Mucosa of rectum (tissue), 2 donors: ENCODE results near the gene SLC12A5.
"Not testable (repeated sequence)": the region's sequence is repeated elsewhere in the genome, so short reads cannot be mapped to it uniquely, and the experiment has no call there.

Experiments
- H3K27ac ChIP-seq, 2 donors: one replicate each; pipeline ENCODE4 v1.7.0; 2013; ENCODE audit warnings: inconsistent platforms in 2 of 2, low read depth in 2 of 2, low read length in 2 of 2
- H3K27me3 ChIP-seq, 2 donors: one replicate each; pipeline ENCODE4 v1.7.0; 2013; ENCODE audit warnings: low read length in 2 of 2; ENCODE audit not compliant: control insufficient read depth in 2 of 2, insufficient read depth in 2 of 2
- H3K36me3 ChIP-seq, 2 donors: one replicate each; pipeline ENCODE4 v1.7.0; 2013; ENCODE audit warnings: low read length in 2 of 2; ENCODE audit not compliant: control insufficient read depth in 2 of 2, insufficient read depth in 2 of 2
- H3K4me1 ChIP-seq, 2 donors: one replicate each; pipeline ENCODE4 v1.7.0; 2013; ENCODE audit warnings: low read length in 2 of 2, mild to moderate bottlenecking in 1 of 2; ENCODE audit not compliant: control insufficient read depth in 2 of 2, insufficient read depth in 2 of 2
- H3K4me3 ChIP-seq, 2 donors: one replicate each; pipeline ENCODE4 v1.7.0; 2013; ENCODE audit warnings: low read length in 2 of 2
- H3K9ac ChIP-seq, 2 donors: one replicate each; pipeline ENCODE4 v1.7.0; 2013; ENCODE audit warnings: low read length in 2 of 2, low read depth in 1 of 2, mild to moderate bottlenecking in 1 of 2
- H3K9me3 ChIP-seq, 2 donors: one replicate each; pipeline ENCODE4 v1.7.0; 2013; ENCODE audit warnings: low read length in 2 of 2; ENCODE audit not compliant: control insufficient read depth in 2 of 2
- donor health status: healthy.
- donor health status: Normal muscosa, but diverticular disease.

The SLC12A5 gene

GRCh38 chr20:46028772-46029371, at the start of gene SLC12A5:
SLC12A5 (plus strand) TSS chr20:46029215; CDS start chr20:46029345, 130 bp downstream.
- H3K36me3 ChIP-seq = no peaks in the 10 kb centered on the region
- H3K27me3 ChIP-seq = peaks cover 26 to 27% of the 10 kb centered on the region in 2 donors
- H3K4me1 ChIP-seq = no peaks in the 10 kb centered on the region
- no peak within 1 kb of the TSS for H3K27ac ChIP-seq
- H3K9me3 ChIP-seq = no peaks in the 10 kb centered on the region
- no peak within 1 kb of the TSS for H3K9ac ChIP-seq
- no peak within 1 kb of the TSS for H3K4me3 ChIP-seq

DNA sequence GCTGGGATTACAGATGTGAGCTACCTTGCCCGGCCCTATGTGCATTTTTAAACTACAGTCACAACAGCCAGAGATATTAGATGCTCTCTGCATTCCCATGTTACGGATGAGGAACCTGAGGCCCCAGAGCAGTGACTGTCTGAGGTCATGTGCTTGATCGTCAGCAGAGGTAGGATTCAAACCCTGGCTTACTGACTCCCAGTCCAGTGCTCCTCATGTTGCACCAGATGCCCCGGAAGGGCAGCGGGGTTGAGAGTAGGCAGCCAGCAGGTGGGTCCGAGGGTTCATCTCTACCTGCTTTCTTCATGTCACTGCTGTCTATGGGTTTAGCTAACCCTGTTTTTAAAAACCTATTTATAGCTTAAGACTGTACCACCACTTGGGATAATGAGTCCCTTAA, 47.8 kb upstream of the SLC12A5 start:
- Histone ChIP-seq H3K27ac (no peak overlapping the region), H3K9me3 (no peaks in the 10 kb centered on the region), H3K9ac (no peak overlapping the region), H3K27me3 (no peaks in the 10 kb centered on the region), H3K4me1 (no peaks in the 10 kb centered on the region), H3K4me3 (no peak overlapping the region), H3K36me3 (no peaks in the 10 kb centered on the region)

DNA sequence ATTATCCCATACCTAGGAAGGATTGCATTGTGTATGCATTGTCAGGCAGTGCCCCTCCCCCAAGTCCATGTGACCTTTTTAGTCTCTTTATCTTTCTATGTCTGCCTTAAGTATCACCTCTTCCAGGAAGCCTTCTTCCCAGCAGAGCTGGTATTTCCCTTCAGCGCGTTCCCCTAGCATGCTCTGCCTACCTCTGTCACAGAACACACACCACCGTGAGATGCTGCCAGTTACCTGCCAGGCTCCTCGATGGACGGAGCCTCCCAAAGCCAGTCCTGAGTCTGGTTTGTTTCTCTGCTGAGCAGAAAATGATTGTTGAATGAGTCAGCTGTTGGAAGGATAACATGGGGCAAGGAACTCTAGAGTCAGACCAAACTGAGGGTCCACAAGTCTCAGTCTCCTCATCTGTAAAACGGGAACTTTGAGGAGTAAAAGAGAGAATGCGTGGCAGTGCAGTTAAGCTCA, 45.7 kb upstream of the SLC12A5 start:
- Histone ChIP-seq H3K27me3 (no peaks in the 10 kb centered on the region), H3K27ac (no peak overlapping the region), H3K4me1 (no peaks in the 10 kb centered on the region), H3K36me3 (no peaks in the 10 kb centered on the region), H3K9me3 (no peaks in the 10 kb centered on the region), H3K4me3 (no peak overlapping the region), H3K9ac (no peak overlapping the region)

DNA sequence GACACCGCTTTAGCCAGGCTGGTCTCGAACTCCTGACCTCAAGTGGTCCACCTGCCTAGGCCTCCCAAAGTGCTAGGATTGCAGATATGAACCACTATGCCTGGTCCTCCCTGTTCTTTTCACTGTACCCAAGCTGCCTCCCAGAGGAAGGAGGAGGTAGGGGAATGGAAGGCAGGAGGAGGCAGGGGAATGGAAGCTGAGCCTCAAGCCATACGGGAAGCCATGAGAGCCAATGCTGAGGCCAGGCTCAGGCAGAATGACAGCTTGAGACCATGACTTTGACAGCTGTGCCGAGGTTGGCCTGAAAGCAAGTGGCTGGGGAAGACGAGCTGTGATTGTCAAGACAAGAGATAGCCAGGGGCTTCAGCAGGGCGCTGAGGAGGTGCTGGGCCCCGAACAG, 43.4 kb upstream of the SLC12A5 start:
- no peak overlapping the region for H3K27ac ChIP-seq
- no peaks in the 10 kb centered on the region for H3K4me1 ChIP-seq
- H3K27me3 ChIP-seq = no peaks in the 10 kb centered on the region
- H3K36me3 ChIP-seq = no peaks in the 10 kb centered on the region
- no peaks in the 10 kb centered on the region for H3K9me3 ChIP-seq
- no peak overlapping the region for H3K4me3 ChIP-seq
- no peak overlapping the region for H3K9ac ChIP-seq

- Histone ChIP-seq H3K9ac (no peak overlapping the region), H3K36me3 (no peaks in the 10 kb centered on the region), H3K9me3 (no peaks in the 10 kb centered on the region), H3K27me3 (no peaks in the 10 kb centered on the region), H3K4me3 (no peak overlapping the region), H3K4me1 (no peaks in the 10 kb centered on the region), H3K27ac (no peak overlapping the region)
Measured at GRCh38 chr20:45987108-45987780, 41.8 kb upstream of the SLC12A5 start.

DNA sequence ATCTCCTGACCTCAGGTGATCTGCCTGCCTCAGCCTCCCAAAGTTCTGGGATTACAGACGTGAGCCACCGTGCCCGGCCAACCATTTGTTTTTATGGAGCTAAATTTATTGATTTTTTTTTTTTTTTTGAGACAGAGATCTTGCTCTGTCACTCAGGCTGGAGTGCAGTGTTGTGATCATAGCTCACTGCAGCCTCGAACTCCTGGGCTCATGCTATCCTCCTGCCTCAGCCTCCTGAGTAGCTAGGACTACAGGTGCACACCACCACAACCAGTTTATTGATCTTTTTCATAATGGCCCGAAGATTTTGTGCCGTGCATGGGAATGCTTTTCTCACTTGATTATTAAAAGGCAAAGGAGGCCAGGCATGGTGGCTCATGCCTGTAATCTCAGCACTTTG, 40.2 kb upstream of the SLC12A5 start:
- not testable (repeated sequence) for H3K9me3 ChIP-seq, H3K4me3 ChIP-seq, H3K27ac ChIP-seq, H3K27me3 ChIP-seq, H3K9ac ChIP-seq, H3K36me3 ChIP-seq, H3K4me1 ChIP-seq

DNA sequence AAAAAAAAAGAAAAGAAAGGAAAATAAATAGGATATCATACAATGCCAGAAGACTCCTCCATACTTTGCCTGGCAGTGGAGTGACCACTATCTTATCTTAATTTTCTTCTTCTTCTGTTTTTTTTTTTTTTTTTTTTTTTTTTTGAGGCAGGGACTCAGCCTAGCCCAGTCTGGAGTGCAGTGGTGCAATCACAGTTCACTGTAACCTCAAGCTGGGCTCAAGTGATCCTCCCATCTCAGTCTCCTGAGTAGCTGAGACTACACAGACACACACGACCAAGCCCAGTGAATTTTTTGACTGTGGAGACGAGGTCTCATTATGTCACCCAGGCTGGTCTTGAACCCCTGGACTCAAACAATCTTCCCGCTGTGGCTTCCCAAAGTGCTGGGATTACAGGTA, 37.4 kb upstream of the SLC12A5 start:
- no peaks in the 10 kb centered on the region for H3K9me3 ChIP-seq

GRCh38 chr20:45993197-45993951, 35.6 kb upstream of the SLC12A5 start:
- no peak overlapping the region for H3K9ac ChIP-seq
- no peaks in the 10 kb centered on the region for H3K36me3 ChIP-seq
- no peaks in the 10 kb centered on the region for H3K4me1 ChIP-seq
- no peaks in the 10 kb centered on the region for H3K9me3 ChIP-seq
- H3K27me3 ChIP-seq = peaks cover 4 to 7% of the 10 kb centered on the region in 2 donors
- no peak overlapping the region for H3K4me3 ChIP-seq
- no peak overlapping the region for H3K27ac ChIP-seq

More for the DNA sequence above, 37.4 kb upstream of the SLC12A5 start:
- no peaks in the 10 kb centered on the region for H3K27me3 ChIP-seq
- H3K36me3 ChIP-seq = no peaks in the 10 kb centered on the region
- no peak overlapping the region for H3K9ac ChIP-seq
- no peak overlapping the region for H3K4me3 ChIP-seq
- H3K4me1 ChIP-seq = no peaks in the 10 kb centered on the region
- no peak overlapping the region for H3K27ac ChIP-seq

- Histone ChIP-seq H3K4me3 (no peak overlapping the region), H3K36me3 (no peaks in the 10 kb centered on the region), H3K27me3 (peaks cover 4 to 9% of the 10 kb centered on the region in 2 donors), H3K9me3 (no peaks in the 10 kb centered on the region), H3K4me1 (no peaks in the 10 kb centered on the region), H3K9ac (no peak overlapping the region), H3K27ac (no peak overlapping the region)
Measured at GRCh38 chr20:45994761-45995493, 34.1 kb upstream of the SLC12A5 start.
